Stimulated activated CD4-positive, alpha-beta T cell treated with anti-CD3 and anti-CD28 coated beads, Interleukin-1b, Interleukin-23, amount 100 ng/mL, for 4 hours (primary cell): ENCODE measurements around the gene LEMD1.

Experiments
- DNase-seq, 2 donors: peaks; one replicate each; pipeline ENCODE4 v3.0.0-alpha.2; 2020; ENCODE audit warnings: low read depth in 2 of 2

The LEMD1 gene, protein sequence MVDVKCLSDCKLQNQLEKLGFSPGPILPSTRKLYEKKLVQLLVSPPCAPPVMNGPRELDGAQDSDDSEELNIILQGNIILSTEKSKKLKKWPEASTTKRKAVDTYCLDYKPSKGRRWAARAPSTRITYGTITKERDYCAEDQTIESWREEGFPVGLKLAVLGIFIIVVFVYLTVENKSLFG

DNA sequence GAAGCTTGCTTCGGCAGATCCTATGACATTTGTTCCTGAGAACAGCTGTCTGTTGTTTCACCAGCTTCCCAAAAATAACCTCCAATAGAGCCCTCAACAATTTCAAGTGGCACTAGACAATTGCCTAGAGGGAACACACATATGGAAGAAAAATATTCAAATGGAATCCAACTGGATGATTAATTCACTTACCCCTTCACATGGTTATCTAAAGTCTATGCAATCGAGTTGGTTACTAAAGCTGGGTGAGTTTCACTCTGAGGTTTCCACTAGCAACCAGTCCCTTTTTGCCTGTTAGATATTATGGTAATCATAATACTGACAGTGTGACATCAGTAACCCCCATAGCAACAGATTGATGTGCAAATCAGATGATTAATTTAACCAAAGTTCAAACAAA, at the start of gene LEMD1:
Gene LEMD1 (minus strand): TSS at position 259 of the 400 bp plus-strand sequence. CDS start 1,520 bp downstream, outside the sequence.
- no peak for DNase-seq

DNA sequence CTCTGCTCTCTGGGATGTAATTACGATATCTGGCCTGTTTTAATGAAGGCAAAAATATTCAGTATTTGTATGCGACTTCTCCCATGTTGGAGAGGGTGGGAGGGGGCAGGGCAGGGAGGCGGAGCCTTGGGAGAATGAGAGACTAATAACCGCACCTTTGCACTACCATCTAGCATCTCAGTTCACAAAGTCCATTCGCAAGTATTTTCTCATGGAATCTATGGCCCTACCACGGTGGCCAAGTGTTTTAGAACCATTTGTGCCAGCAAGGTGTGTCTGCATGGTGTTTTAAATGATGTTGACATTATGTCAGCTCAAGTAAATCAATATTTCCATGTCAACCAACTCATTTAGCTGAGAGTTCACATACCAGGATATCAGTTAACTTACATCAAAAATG, 48.3 kb upstream of the LEMD1 start:
- DNase-seq = no peak

GRCh38 chr1:205466595-205467220, 44.9 kb upstream of the LEMD1 start:
- DNase-seq = no peak

DNA sequence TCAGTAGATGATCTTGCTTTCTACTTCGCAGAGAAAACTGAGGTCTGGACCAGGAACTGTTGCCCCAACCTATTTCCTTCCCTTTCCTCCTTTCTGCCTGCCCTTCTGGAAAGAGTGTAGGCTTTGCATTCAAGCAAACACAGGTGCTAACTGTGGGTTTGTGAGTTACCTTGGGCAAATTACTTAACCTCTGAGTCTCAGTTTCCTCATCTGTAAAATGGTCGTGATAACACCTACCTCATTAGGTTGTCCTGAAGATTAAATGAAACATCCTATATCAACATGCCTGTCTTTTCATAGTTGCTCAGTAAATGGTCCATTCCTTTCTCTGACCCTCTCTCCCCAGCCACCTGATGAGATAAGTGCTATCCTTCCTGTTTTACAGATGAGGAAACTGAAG, 43.5 kb upstream of the LEMD1 start:
- DNase-seq = no peak

- no peak for DNase-seq
Measured at GRCh38 chr1:205458777-205459566, 37.1 kb upstream of the LEMD1 start.

DNA sequence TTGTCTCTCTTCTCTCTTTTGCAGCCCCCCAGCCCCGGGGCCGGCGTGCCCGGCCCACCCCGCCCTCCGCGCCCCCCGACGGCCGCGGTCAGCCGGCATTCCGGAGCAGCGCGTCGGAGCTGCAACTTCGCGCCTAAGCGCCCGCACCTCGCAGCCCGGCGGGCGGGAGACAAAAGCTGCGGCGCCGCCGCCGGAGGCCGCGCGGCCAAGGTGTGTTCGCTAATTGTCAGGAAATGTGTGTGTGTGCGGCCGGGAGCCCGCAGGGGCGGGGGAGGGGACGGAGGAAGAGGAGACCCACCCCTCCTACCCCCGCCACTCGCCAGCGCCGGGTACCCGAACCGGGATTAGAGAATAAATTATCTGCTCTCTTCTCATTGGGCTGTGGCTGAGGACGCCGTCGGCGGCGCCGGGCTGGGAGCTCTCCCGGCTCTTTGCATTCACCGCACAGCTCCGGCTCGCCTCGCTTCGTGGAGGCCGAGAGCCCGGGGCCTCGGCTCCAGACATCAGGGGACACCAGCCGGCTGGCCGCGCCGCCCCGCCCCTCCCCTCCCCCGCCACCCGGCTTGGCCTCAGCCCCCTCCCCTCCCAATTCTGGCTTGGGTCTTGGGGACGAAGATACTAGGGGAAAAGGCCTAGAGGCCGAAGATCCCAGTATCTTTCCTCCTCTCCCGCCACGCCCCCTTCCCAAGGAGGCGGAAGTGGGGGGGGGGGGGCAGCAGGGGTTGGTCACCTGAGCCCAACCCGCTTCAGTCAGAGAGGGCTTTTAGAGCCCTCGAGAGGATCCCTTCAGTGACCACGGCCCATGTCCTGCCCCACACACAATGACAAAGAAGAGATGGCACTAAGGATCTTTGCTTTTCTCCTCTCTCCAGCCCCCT, 35.3 kb upstream of the LEMD1 start:
- no peak for DNase-seq

DNA sequence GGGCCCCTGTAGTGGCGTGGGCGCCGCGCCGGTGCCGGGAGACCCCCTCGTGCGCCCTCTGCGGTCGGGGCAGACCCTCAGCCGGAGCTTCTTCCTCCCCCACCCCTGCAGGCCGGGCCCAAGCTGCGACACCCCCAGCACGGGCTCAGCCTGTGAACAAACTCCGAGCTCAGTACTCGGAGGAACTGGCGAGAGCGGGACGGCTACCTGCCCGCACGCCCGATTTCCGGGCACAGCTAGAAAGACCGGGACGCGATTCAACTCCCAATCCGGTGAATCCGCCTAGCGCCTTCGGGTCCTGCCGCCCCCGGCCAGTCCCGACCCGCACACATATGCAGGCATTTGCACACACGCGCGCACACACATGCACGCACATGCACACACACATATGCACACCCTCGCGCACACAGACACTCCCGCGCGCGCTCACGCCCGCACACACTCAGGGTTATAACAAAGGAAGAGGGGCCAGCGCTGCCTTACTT, 34.6 kb upstream of the LEMD1 start:
- no peak for DNase-seq

GRCh38 chr1:205455581-205456382, 33.9 kb upstream of the LEMD1 start, which contains the start of gene BLACAT1:
Gene BLACAT1 (minus strand): TSS chr1:205456045.
- DNase-seq = no peak

- no peak for DNase-seq
Measured at GRCh38 chr1:205454903-205455335, 33.1 kb upstream of the LEMD1 start.

- DNase-seq = no peak
Measured at GRCh38 chr1:205453466-205453865, 31.6 kb upstream of the LEMD1 start.

GRCh38 chr1:205452933-205453332, 31.1 kb upstream of the LEMD1 start:
- no peak for DNase-seq

GRCh38 chr1:205452364-205452763, 30.5 kb upstream of the LEMD1 start:
- no peak for DNase-seq

DNA sequence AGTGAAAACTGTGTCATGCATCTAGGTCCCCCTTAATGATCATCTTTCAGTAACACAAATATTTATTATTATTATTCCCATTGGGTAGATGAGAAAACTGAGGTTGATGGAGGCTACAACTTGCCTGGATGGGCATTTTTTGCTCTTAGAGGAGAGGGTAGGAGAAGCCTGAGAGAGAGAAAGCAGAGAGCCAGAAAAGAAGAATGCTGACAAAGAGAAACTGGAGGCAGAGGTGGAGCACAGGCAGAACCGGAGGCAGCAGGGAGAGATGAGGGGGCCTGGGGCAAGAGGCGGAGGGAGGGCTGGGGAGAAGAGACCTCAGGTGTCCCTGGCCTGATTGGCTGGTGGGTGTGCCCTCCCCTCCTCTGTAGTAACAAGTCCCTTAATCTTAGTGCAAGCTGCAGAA, 29.9 kb upstream of the LEMD1 start:
- no peak for DNase-seq

DNA sequence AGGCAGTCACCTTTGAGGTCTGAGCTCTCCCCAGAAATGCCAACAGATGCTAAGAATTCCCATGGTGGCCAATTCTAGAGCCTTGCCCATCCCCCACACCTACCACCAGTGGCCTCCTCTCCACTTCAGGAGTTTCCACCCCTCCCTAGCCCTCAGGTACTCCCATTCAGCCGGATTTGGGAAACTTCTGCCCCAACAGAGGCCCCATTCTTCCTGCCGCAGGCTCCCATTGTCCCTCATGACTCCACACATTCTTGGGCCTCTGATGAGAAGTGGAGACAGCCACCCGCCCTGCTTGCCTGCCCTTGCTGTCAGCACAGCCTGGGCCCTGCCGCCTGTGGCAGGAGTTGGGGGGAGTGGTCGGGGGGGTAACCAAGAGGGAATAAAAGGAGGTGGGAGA, 29.3 kb upstream of the LEMD1 start:
- DNase-seq = no peak

DNA sequence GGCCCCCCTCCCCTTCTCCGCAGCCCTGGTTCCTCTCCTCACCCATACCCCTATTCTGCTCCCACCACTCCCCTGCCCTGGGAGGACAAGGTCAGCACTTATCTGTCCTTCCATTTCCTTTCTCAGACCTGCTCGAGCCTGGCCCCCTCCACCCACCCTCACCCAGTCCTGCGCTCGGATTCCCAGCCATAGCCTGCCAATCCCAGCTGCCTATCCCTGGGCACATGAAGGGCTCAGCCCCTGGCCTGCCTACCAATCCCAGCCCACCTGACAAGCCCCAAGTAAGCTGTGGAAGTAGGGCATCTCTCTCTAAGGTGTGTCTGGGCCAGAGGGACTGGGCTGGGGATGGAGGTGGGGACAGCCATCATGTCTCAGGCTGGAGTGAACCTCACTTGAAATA, 28.6 kb upstream of the LEMD1 start:
- DNase-seq = no peak

GRCh38 chr1:205449750-205450443, 28.0 kb upstream of the LEMD1 start:
- peak in 1 of 2 donors; percentile 17 for DNase-seq

DNA sequence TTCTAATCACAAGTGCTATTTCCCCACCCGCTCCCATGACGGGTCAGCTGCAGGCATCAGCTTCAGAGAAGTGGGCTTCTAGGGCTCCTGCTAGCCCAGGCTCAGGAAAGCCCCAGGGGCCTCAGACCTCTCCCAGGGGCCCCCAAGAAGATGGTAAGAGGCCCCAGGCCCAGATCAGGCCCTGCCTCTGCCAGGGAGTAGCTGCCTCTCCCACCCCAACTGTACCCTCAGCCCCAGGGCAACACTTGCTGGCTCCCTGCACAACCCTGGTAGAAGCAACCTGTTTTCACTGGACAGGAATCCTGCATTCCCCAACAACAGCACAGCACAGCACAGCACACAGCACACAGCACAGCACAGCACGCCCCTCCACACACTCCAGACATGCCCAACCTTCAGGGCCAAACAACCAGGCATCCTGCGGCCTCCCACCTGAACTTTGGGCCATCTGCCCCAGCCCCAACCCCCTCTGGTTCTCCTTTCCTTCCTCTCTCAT, 27.4 kb upstream of the LEMD1 start:
- DNase-seq = no peak

DNA sequence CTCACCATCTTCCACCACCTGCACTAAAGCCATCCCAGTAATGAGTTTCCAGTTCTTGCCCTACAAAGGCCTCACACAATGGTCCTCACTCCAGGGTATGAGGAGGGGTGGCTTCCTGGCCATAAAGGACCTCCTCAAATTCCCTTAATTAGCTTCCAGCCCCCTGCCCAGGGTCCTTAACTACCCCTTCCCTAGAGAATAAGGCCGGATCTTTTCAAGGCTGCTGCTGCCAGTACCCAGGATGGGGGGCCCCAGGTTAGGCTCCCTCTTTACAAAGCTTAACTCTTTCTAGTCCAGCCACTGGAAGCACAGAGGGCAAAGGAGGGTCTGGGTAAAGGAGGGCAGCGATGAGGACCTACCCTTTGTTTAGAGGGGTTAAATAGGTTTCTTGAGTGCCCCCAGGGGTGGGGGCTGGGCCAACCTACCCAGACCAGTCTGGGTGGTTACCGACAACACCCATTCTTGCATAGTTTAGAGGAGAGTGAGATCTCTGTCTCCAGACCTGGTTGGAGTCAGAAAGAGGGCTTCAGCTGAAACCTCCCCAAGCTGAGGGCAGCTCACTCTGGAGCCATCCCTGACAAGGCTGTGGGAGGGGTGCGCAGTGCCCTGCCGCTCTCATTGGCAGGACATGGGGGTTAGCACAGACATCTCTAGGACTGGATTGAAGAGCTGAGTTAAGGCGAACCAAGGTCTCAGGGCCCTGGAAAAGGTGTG, 26.8 kb upstream of the LEMD1 start:
- DNase-seq = no peak
